Measurements from ENCODE around the gene HNF1A. TPM values are rescaled to one million over a fixed set of nuclear protein-coding genes. Genes with fewer than 3 reads are reported as not detected.

The HNF1A gene
- total RNA-seq, 4 donors from 2014 or later, result not detected

GRCh38 chr12:120959111-120959878, 19.0 kb upstream of the HNF1A start:
- no peaks in the 10 kb centered on the region for H3K36me3 ChIP-seq
- DNase-seq, result no peak
- H3K9me3 ChIP-seq, result no peaks in the 10 kb centered on the region
- H3K27me3 ChIP-seq, result no peaks in the 10 kb centered on the region
- no peaks in the 10 kb centered on the region for H3K4me1 ChIP-seq
- TF ChIP-seq CTCF (IDR thresholded peaks at IDR 0.05) (no peak), POLR2A (IDR thresholded peaks at IDR 0.05) (no peak)
- intact Hi-C loops (cut with DNase I), result no loop called here
- 76 to 78% methylated on average over 13 of the region's 13 CpGs for WGBS, 2 donors
- no peak overlapping the region for H3K4me3 ChIP-seq (replicated peaks in 1 of 3)
- no peak overlapping the region for H3K27ac ChIP-seq

GRCh38 chr12:120960657-120961056, 17.7 kb upstream of the HNF1A start:
- H3K27ac ChIP-seq, result no peak overlapping the region
- intact Hi-C loops (cut with DNase I), result no loop called here
- no peak overlapping the region for H3K4me3 ChIP-seq (replicated peaks in 1 of 3)
- no peaks in the 10 kb centered on the region for H3K27me3 ChIP-seq
- H3K36me3 ChIP-seq, result no peaks in the 10 kb centered on the region
- WGBS, 2 donors, result 73 to 79% methylated on average over 7 of the region's 7 CpGs
- no peak for DNase-seq
- no peaks in the 10 kb centered on the region for H3K4me1 ChIP-seq
- H3K9me3 ChIP-seq, result no peaks in the 10 kb centered on the region
- no peak for TF ChIP-seq POLR2A (IDR thresholded peaks at IDR 0.05)
- no peak for TF ChIP-seq CTCF (IDR thresholded peaks at IDR 0.05)

- peak; percentile 51 to 61 for DNase-seq
- no peaks in the 10 kb centered on the region for H3K27me3 ChIP-seq
- H3K36me3 ChIP-seq, result no peaks in the 10 kb centered on the region
- no peaks in the 10 kb centered on the region for H3K4me1 ChIP-seq
- no peak overlapping the region for H3K4me3 ChIP-seq (replicated peaks in 1 of 3)
- WGBS, 2 donors, result 66 to 68% methylated on average over 17 of the region's 17 CpGs
- no peaks in the 10 kb centered on the region for H3K9me3 ChIP-seq
- intact Hi-C loops (cut with DNase I), result no loop called here
- TF ChIP-seq POLR2A (IDR thresholded peaks at IDR 0.05), result no peak
- TF ChIP-seq CTCF (IDR thresholded peaks at IDR 0.05), result no peak
- no peak overlapping the region for H3K27ac ChIP-seq
Observed at GRCh38 chr12:120961604-120962531, 16.5 kb upstream of the HNF1A start.

- DNase-seq, result no peak
- H3K4me3 ChIP-seq (replicated peaks in 1 of 3), result no peak overlapping the region
- H3K36me3 ChIP-seq, result no peaks in the 10 kb centered on the region
- intact Hi-C loops (cut with DNase I), result no loop called here
- H3K27me3 ChIP-seq, result no peaks in the 10 kb centered on the region
- TF ChIP-seq POLR2A (IDR thresholded peaks at IDR 0.05), result no peak
- TF ChIP-seq CTCF (IDR thresholded peaks at IDR 0.05), result no peak
- 88% methylated on average over 2 of the region's 2 CpGs for WGBS, 2 donors
- H3K27ac ChIP-seq, result no peak overlapping the region
- H3K9me3 ChIP-seq, result no peaks in the 10 kb centered on the region
- H3K4me1 ChIP-seq, result no peaks in the 10 kb centered on the region
Observed at GRCh38 chr12:120962532-120963020, 15.8 kb upstream of the HNF1A start.
